Right lobe of liver (tissue), 4 donors: ENCODE results near the gene PDZD2.

Experiments
- CTCF ChIP-seq, 4 donors: fragments of 200-600 bp in 3 of 4; fragments of 450-650 bp in 1 of 4; IDR thresholded peaks; one replicate each; pipeline versions ENCODE4 v1.5.1 to v1.8.0; 2016 to 2022; ENCODE audit warnings: antibody characterized with exemption in 4 of 4, mild to moderate bottlenecking in 2 of 4
- POLR2A ChIP-seq: fragments of 450-650 bp; IDR thresholded peaks from one replicate; pipeline ENCODE4 v1.6.1; 2017; ENCODE audit warnings: antibody characterized with exemption, mild to moderate bottlenecking
- donor health status: DM: no; HTN: no; CAD: no.
- donor health status: DM: no; HTN: no; CAD: no.
- donor health status: DM: no; HTN: yes; CAD: no.

GRCh38 chr5:32014096-32014745, 375.3 kb downstream of the PDZD2 start:
- no peak for TF ChIP-seq CTCF (IDR thresholded peaks at IDR 0.05)
- no peak for TF ChIP-seq POLR2A
